GM12874 (cell line): ENCODE measurements around the gene PMPCB.
A peak's percentile ranks its signal among the peaks of the same experiment; 100 is the strongest.

Experiments
- CTCF ChIP-seq: IDR thresholded peaks from 2 replicates; pipeline ENCODE4 v1.5.1; 2011; ENCODE audit warnings: low read depth, mild to moderate bottlenecking, control low read depth, low read length, moderate library complexity; ENCODE audit not compliant: insufficient read depth

The PMPCB gene

DNA sequence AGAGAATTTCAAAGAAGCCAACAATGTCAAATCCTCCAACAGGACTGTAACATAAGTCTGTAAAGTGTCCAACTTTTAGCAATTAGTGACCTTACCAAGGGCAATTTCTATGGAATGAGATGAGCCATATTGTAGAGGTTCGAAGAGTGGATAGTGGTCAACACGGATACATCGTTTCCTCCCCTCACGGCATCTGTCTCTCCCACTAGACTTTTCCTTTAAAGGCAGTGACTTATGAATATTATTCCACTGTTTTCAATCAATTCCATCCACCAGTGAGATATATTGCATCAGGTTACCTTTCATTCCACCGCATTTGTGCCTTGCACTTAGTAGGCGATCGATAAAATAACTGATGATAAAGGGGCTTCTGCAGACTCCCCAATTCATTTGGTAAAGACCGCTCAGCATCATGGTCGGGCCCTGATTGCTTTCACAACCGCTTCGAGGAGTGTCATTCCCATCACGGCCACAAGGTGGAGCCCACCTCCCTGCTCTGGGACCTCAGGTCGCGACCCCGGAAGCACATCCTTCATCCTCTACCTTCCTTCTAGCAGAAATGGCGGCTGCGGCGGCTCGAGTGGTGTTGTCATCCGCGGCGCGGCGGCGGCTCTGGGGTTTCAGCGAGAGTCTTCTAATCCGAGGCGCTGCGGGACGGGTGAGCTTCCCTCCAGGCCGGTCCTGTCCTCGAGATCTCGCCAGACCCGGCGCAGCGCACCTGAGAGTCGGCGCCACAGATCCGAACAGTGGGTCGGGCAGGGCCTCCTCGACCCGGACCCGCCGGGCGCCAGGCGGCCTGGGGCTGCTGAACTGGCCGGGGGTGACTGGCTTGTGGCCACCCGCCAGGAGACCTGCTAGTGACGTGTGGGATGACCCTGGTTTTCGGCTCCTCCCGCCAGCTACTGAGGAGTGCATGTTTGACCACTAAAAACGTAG is at the start of gene PMPCB:
PMPCB (plus strand) TSS at position 535 of the 936 bp plus-strand sequence; CDS start at position 560, 25 bp downstream.
- peak; percentile 92 for TF ChIP-seq CTCF

DNA sequence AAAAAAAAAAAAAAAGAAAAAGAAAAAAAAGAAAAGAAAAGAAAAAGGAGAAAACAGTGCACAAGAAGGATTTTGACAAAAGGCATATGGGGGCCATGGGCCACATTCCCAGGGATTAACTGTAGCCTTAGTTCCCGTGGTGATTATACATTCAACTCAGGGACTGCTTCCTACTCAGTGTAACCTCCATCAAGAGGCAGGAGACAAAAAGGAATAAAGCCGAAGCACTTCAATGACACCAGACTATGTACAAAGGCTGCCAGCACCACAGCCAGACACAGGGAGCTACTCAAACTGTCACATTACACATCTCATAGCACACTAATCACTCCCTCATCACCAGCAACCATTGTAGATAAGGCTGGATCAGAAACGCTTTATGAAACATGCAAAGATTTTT is 5.1 kb upstream of the PMPCB start:
- TF ChIP-seq CTCF, result no peak

GRCh38 chr7:103293526-103293925 is 3.7 kb upstream of the PMPCB start:
- no peak for TF ChIP-seq CTCF

GRCh38 chr7:103297837-103298179 is 573 bp downstream of the PMPCB start:
- TF ChIP-seq CTCF, result no peak

GRCh38 chr7:103299660-103300059 is 2.4 kb downstream of the PMPCB start:
- TF ChIP-seq CTCF, result no peak

DNA sequence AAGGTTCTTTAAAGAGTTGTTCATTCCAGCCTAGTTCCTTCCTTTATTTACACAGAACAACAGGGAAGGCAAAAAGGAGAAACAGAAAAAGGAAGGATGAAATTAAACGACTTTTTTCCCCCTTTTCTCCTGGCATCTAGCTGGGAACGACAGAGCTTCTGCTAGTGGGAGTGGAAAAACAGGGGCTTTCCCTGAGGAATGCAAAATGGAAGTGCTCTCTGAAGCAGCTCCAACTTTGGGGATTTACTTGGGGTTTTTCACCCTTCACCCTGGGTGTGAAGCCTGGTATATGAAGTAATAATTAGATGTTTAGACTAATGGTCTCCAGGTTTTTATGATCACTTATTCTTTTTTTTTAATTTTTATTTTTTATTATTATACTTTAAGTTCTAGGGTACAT is 4.2 kb downstream of the PMPCB start:
- no peak for TF ChIP-seq CTCF

DNA sequence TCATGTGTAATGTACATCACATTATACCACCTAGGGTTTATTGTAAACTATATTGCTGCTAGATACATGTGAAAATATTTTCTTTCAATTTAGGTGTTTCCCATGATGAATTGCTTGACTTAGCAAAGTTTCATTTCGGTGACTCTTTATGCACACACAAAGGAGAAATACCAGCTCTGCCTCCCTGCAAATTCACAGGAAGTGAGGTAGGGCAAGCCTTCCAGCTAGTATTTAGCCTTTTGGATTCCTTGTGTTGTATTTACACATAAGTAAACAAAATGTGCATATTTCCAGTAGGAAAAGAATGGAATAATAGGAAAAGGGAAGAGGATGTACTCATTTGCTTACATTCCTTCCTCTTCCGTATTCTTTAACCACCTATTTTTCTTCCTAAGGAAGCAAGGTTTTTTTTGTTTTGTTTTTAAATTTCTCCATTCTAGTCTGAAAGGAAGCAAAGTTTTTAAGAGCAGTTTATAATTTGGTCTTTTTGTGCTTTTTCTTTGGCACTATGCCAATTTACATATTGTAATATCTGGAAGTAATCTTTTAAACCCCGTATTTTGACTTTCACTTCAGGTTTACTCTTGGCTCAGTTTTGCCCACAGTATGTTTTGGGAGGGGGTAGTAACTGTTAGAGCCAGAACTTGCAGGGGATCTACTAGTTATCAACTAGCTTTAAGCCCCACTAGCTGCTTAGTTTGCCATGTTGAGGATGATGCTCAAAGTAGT is 10.4 kb downstream of the PMPCB start:
- no peak for TF ChIP-seq CTCF
